HEK293T (cell line): ENCODE data around the gene CDHR4.

Source experiments
- BHLHE40 ChIP-seq: fragments of 450-650 bp; IDR thresholded peaks from 2 replicates; pipeline ENCODE4 v1.6.1; 2016; ENCODE audit warnings: mild to moderate bottlenecking, moderate library complexity, borderline replicate concordance
- FOXA1 ChIP-seq: fragments of 450-650 bp; IDR thresholded peaks from 2 replicates; pipeline ENCODE4 v1.6.1; 2016; ENCODE audit warnings: mild to moderate bottlenecking
- FOXM1 ChIP-seq: fragments of 450-650 bp; IDR thresholded peaks from 2 replicates; pipeline ENCODE4 v1.6.1; 2017; ENCODE audit warnings: mild to moderate bottlenecking, borderline replicate concordance
- NFRKB ChIP-seq: fragments of 450-650 bp; IDR thresholded peaks from 2 replicates; pipeline ENCODE4 v1.6.1; 2016; ENCODE audit warnings: mild to moderate bottlenecking, moderate library complexity
- SP1 ChIP-seq: fragments of 450-650 bp; IDR thresholded peaks from 2 replicates; pipeline ENCODE4 v1.6.1; 2017
- TARDBP ChIP-seq: fragments of 450-650 bp; IDR thresholded peaks from 2 replicates; pipeline ENCODE4 v1.6.1; 2016
- ZNF384 ChIP-seq: fragments of 450-650 bp; IDR thresholded peaks from 2 replicates; pipeline ENCODE4 v1.6.1; 2016
- TF ChIP-seq, protein P1 (sequence below): fragments of 450-650 bp; IDR thresholded peaks from 2 replicates; pipeline ENCODE4 v1.6.1; 2016

DNA sequence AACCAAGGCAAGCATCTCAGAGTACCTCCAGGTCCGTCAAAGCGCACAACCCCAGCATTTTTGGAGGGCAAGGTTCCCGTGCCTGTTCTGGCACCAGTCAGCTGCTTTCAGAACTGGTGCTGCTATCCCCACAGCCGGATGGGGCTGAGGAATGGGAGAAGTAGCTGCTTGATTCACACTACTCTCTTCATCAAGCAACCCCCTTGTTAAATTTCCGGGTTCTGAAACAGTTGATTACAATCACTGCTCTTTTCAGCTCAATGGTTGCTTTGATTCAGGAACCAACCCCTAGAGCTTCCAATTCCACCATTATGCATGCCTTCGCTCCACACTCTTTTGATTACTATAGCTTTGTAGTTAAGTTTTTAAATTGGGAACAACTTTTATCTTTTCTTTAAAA lies 26.3 kb upstream of the CDHR4 start:
- TF ChIP-seq BHLHE40 (no peak), ZNF384 (no peak), FOXA1 (no peak), TARDBP (no peak), FOXM1 (no peak), SP1 (no peak), NFRKB (no peak)
- TF ChIP-seq, protein P1, sequence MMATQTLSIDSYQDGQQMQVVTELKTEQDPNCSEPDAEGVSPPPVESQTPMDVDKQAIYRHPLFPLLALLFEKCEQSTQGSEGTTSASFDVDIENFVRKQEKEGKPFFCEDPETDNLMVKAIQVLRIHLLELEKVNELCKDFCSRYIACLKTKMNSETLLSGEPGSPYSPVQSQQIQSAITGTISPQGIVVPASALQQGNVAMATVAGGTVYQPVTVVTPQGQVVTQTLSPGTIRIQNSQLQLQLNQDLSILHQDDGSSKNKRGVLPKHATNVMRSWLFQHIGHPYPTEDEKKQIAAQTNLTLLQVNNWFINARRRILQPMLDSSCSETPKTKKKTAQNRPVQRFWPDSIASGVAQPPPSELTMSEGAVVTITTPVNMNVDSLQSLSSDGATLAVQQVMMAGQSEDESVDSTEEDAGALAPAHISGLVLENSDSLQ: no peak
